HCT116 (cell line): ENCODE data around the gene CD300C. TPM values are rescaled to one million over a fixed set of nuclear protein-coding genes. Genes with fewer than 3 reads are reported as not detected.

Experiments used
- ATAC-seq: fragments of 200-7000 bp; cut with Tn5 transposase; 2 replicates; pipeline ENCODE4 v1.9.1; 2020; ENCODE audit warnings: mild to moderate bottlenecking, moderate library complexity
- BruUV-seq: library from RNA; stranded (reverse); fragments of 400-500 nt; replicated peaks from 2 replicates; lab custom pipeline; 2021; lab: Mats Ljungman, UMichigan
- CTCF ChIA-PET: fragments of 300-600 bp; sonication (Branson Sonifier 250); formaldehyde crosslinking; loops from one replicate; lab custom pipeline; 2021; ENCODE audit warnings: antibody characterized with exemption; lab: Charles Lee
- POLR2A ChIA-PET: fragments of 300-600, 350-600 bp; sonication (Branson Sonifier 250); formaldehyde crosslinking; loops from one replicate; lab custom pipeline; 2021; ENCODE audit warnings: antibody characterized with exemption; lab: Charles Lee
- RAD21 ChIA-PET, 2 experiments: fragments of 300-600 bp; sonication (Branson Sonifier 250); formaldehyde crosslinking; loops; one replicate each; lab custom pipeline; 2023; ENCODE audit warnings: low total read pairs in 2 of 2; ENCODE audit not compliant: uncharacterized antibody in 2 of 2, unreplicated experiment in 2 of 2, low non-redundant PET in 1 of 2; lab: Charles Lee
- DNase-seq: peaks from one replicate; pipeline ENCODE4 v3.0.0-alpha.2; 2010; ENCODE audit warnings: low read depth, low spot score
- H2AFZ ChIP-seq: fragments of 200-600 bp; shearing (Covaris generic), sonication (generic); 2 replicates; pipeline ENCODE4 v1.6.1; 2017; ENCODE audit warnings: low read depth, mixed run types, mixed read lengths, antibody characterized with exemption, low read length; ENCODE audit not compliant: poor library complexity, severe bottlenecking
- H3K27ac ChIP-seq: 2 replicates; pipeline ENCODE4 v1.5.1; 2012; ENCODE audit warnings: low read depth, low read length
- H3K27me3 ChIP-seq: fragments of 200-600 bp; sonication (generic); 2 replicates; pipeline ENCODE4 v1.6.1; 2016; ENCODE audit warnings: mixed run types, low read length, mixed read lengths; ENCODE audit not compliant: insufficient read depth
- H3K36me3 ChIP-seq, 2 experiments: fragments of 200-500 bp in 1 of 2; fragments of 200-600 bp in 1 of 2; sonication (Bioruptor generic) in 1 of 2; sonication (generic) in 1 of 2; 2 replicates each; pipeline versions ENCODE4 v1.5.1 to v1.6.1; 2014 to 2016; ENCODE audit warnings: low read length in 2 of 2, inconsistent platforms in 1 of 2, mixed read lengths in 1 of 2, mixed run types in 1 of 2; ENCODE audit not compliant: insufficient read depth in 2 of 2, control insufficient read depth in 1 of 2
- H3K4me1 ChIP-seq, 2 experiments: fragments of 200-600 bp in 1 of 2; sonication (generic) in 1 of 2; 2 replicates each; pipeline versions ENCODE4 v1.5.1 to v1.6.1; 2012 to 2017; ENCODE audit warnings: low read length in 2 of 2, inconsistent platforms in 1 of 2, mild to moderate bottlenecking in 1 of 2, mixed read lengths in 1 of 2, mixed run types in 1 of 2, moderate library complexity in 1 of 2; ENCODE audit not compliant: insufficient read depth in 2 of 2, control insufficient read depth in 1 of 2
- H3K4me2 ChIP-seq: fragments of 200-600 bp; sonication (generic); 2 replicates; pipeline ENCODE4 v1.6.1; 2017; ENCODE audit warnings: mixed run types, low read length, mixed read lengths
- H3K4me3 ChIP-seq, 2 experiments: fragments of 200-600 bp in 1 of 2; sonication (generic) in 1 of 2; replicated peaks in 1 of 2; 2 replicates each; pipeline ENCODE4 v1.5.1; 2011 to 2016; ENCODE audit warnings: low read length in 2 of 2, control low read depth in 1 of 2, low read depth in 1 of 2, mild to moderate bottlenecking in 1 of 2, mixed read lengths in 1 of 2, mixed run types in 1 of 2
- H3K79me2 ChIP-seq: fragments of 200-600 bp; sonication (generic); 2 replicates; pipeline ENCODE4 v1.6.1; 2017; ENCODE audit warnings: mild to moderate bottlenecking, mixed run types, low read length, moderate library complexity, mixed read lengths; ENCODE audit not compliant: insufficient read depth
- H3K9ac ChIP-seq: fragments of 200-600 bp; sonication (generic); 2 replicates; pipeline ENCODE4 v1.6.1; 2016; ENCODE audit warnings: low read length, mixed read lengths
- H3K9me2 ChIP-seq: fragments of 200-600 bp; sonication (generic), shearing (Covaris generic); 2 replicates; pipeline ENCODE4 v1.6.1; 2017; ENCODE audit warnings: mixed run types, mild to moderate bottlenecking, moderate library complexity; ENCODE audit not compliant: insufficient read depth
- H3K9me3 ChIP-seq, 2 experiments: fragments of 200-500 bp in 1 of 2; fragments of 200-600 bp in 1 of 2; sonication (Bioruptor generic) in 1 of 2; sonication (generic) in 1 of 2; 2 replicates each; pipeline ENCODE4 v1.6.1; 2014 to 2017; ENCODE audit warnings: low read length in 2 of 2, mixed read lengths in 2 of 2, inconsistent platforms in 1 of 2, low read depth in 1 of 2, mild to moderate bottlenecking in 1 of 2, mixed run types in 1 of 2, moderate library complexity in 1 of 2; ENCODE audit not compliant: control insufficient read depth in 1 of 2, insufficient read depth in 1 of 2
- H4K20me1 ChIP-seq: fragments of 200-600 bp; sonication (generic), shearing (Covaris generic); 2 replicates; pipeline ENCODE4 v1.6.1; 2017; ENCODE audit warnings: mixed run types, mild to moderate bottlenecking, moderate library complexity; ENCODE audit not compliant: insufficient read depth
- CEBPB ChIP-seq: IDR thresholded peaks from 2 replicates; pipeline ENCODE4 v1.6.1; 2012; ENCODE audit warnings: low read depth
- ELF1 ChIP-seq: IDR thresholded peaks from 2 replicates; pipeline ENCODE4 v1.6.1; 2012; ENCODE audit warnings: low read depth, borderline replicate concordance
- EZH2phosphoT487 ChIP-seq: fragments of 200-600 bp; IDR thresholded peaks from 2 replicates; pipeline ENCODE4 v1.6.1; 2018; ENCODE audit warnings: antibody characterized with exemption, borderline replicate concordance
- FOSL1 ChIP-seq: IDR thresholded peaks from 2 replicates; pipeline ENCODE4 v1.6.1; 2012; ENCODE audit warnings: low read depth
- POLR2A ChIP-seq: IDR thresholded peaks from 2 replicates; pipeline ENCODE4 v1.7.0; 2011; ENCODE audit warnings: borderline replicate concordance; ENCODE audit not compliant: insufficient read depth, insufficient read length; ENCODE audit errors: extremely low read depth
- RAD21 ChIP-seq: IDR thresholded peaks from 2 replicates; pipeline ENCODE4 v1.6.1; 2012; ENCODE audit warnings: low read depth, mild to moderate bottlenecking
- SIN3A ChIP-seq: IDR thresholded peaks from 2 replicates; pipeline ENCODE4 v1.6.1; 2012; ENCODE audit warnings: low read depth
- SP1 ChIP-seq: IDR thresholded peaks from 2 replicates; pipeline ENCODE4 v1.6.1; 2012; ENCODE audit warnings: low read depth
- SRF ChIP-seq: IDR thresholded peaks from 2 replicates; pipeline ENCODE4 v1.6.1; 2012; ENCODE audit warnings: low read depth
- TCF7L2 ChIP-seq: IDR thresholded peaks from 2 replicates; pipeline ENCODE4 v1.7.0; 2011; ENCODE audit warnings: borderline replicate concordance, inconsistent platforms; ENCODE audit not compliant: insufficient read depth, insufficient read length; ENCODE audit errors: extremely low read depth
- ZFX ChIP-seq: fragments of 450-650 bp; IDR thresholded peaks from 2 replicates; pipeline ENCODE4 v1.6.1; 2017
- ZNF274 ChIP-seq: fragments of 200-500 bp; sonication (Bioruptor generic); IDR thresholded peaks from 2 replicates; pipeline ENCODE4 v1.6.1; 2014; ENCODE audit warnings: mild to moderate bottlenecking, low read depth, low read length, inconsistent platforms
- intact Hi-C: fragments of 100-400 bp; cut with micrococcal nuclease; formaldehyde crosslinking; loops from 2 replicates; pipeline ENCODE4 v1.10.0; 2022
- total RNA-seq: library from RNA; stranded (reverse); gene quantifications from one replicate; pipeline ENCODE4 v1.2.1, GENCODE V29; 2021; ENCODE audit not compliant: unreplicated experiment
- TF ChIP-seq, protein P1 (sequence below), 3 experiments: fragments of 200-600 bp in 1 of 3; sonication (generic) in 1 of 3; IDR thresholded peaks in 2 of 3; conservative IDR thresholded peaks in 1 of 3; 2 replicates each; pipeline ENCODE4 v1.5.1; 2012 to 2017; ENCODE audit warnings: low read depth in 2 of 3, low read length in 2 of 3, antibody characterized with exemption in 1 of 3, borderline replicate concordance in 1 of 3, control low read depth in 1 of 3, mild to moderate bottlenecking in 1 of 3, mixed read lengths in 1 of 3, mixed run types in 1 of 3, moderate library complexity in 1 of 3; ENCODE audit not compliant: insufficient read depth in 1 of 3
- TF ChIP-seq, protein P2 (sequence below): IDR thresholded peaks from 2 replicates; pipeline ENCODE4 v1.6.1; 2012
- TF ChIP-seq, protein P3 (sequence below): IDR thresholded peaks from 2 replicates; pipeline ENCODE4 v1.6.1; 2011; ENCODE audit warnings: mild to moderate bottlenecking, low read length, moderate library complexity; ENCODE audit not compliant: insufficient replicate concordance; ENCODE audit errors: extremely low read depth
- TF ChIP-seq, protein P4 (sequence below): IDR thresholded peaks from 2 replicates; pipeline ENCODE4 v1.6.1; 2012

CD300C gene
- total RNA-seq, 1 experiment from 2014 or later = 0.15 TPM

DNA sequence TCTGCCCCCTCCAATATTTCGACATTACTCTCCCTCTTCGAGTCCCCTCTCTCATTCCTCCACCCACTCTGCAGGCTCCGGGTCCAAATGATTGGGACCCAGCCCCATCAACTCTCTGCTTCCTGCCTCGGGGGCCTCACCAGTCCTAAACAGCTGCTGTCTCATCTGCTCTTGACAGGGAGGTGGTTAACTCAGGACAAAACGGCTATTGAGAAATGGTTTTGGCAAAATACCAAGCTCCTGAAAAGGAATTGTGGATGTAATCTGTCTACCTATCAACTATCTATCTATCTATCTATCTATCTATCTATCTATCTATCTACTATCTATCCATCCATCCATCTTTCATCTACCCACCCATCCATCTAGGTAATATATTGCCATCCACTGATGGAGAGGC lies 19.2 kb upstream of the CD300C start:
- ATAC-seq = no peak
- Histone ChIP-seq H3K4me1 (peaks cover 14 to 22% of the 10 kb centered on the region in 2 experiments), H3K27ac (no peak overlapping the region), H3K9ac (no peak overlapping the region), H3K9me3 (no peaks in the 10 kb centered on the region), H3K36me3 (no peaks in the 10 kb centered on the region), H4K20me1 (no peaks in the 10 kb centered on the region), H3K4me2 (no peak overlapping the region), H3K79me2 (no peaks in the 10 kb centered on the region), H3K9me2 (no peaks in the 10 kb centered on the region), H3K27me3 (peaks cover 16% of the 10 kb centered on the region; the same call in 1 of the 2 replicates), H2AFZ (no peak overlapping the region), H3K4me3 (no peak overlapping the region)
- ChIA-PET RAD21 (no interaction called here), POLR2A (no interaction called here), CTCF (interaction anchor here (0.6 to 4.0 kb wide), 8 partner anchors 8 to 206 kb away, joined by 3 to 36 read pairs (median 9); partner anchors contain the start of gene RAB37)
- no peak for TF ChIP-seq CEBPB
- TF ChIP-seq ZNF274 = no peak
- TF ChIP-seq, protein P1, sequence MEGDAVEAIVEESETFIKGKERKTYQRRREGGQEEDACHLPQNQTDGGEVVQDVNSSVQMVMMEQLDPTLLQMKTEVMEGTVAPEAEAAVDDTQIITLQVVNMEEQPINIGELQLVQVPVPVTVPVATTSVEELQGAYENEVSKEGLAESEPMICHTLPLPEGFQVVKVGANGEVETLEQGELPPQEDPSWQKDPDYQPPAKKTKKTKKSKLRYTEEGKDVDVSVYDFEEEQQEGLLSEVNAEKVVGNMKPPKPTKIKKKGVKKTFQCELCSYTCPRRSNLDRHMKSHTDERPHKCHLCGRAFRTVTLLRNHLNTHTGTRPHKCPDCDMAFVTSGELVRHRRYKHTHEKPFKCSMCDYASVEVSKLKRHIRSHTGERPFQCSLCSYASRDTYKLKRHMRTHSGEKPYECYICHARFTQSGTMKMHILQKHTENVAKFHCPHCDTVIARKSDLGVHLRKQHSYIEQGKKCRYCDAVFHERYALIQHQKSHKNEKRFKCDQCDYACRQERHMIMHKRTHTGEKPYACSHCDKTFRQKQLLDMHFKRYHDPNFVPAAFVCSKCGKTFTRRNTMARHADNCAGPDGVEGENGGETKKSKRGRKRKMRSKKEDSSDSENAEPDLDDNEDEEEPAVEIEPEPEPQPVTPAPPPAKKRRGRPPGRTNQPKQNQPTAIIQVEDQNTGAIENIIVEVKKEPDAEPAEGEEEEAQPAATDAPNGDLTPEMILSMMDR (IDR thresholded peaks at IDR 0.05 in 2 of 3, conservative IDR thresholded peaks at IDR 0.05 in 1 of 3; ENCODE audit: borderline replicate concordance in 1 of 3, insufficient read depth in 1 of 3, low read depth in 2 of 3, low read length in 2 of 3) = no peak
- no peak for TF ChIP-seq SRF
- no peak for TF ChIP-seq POLR2A
- no peak for TF ChIP-seq SIN3A
- no peak for TF ChIP-seq TCF7L2
- TF ChIP-seq SP1 = no peak
- TF ChIP-seq, protein P2, sequence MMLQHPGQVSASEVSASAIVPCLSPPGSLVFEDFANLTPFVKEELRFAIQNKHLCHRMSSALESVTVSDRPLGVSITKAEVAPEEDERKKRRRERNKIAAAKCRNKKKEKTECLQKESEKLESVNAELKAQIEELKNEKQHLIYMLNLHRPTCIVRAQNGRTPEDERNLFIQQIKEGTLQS = no peak
- TF ChIP-seq ELF1 = no peak
- TF ChIP-seq, protein P3, sequence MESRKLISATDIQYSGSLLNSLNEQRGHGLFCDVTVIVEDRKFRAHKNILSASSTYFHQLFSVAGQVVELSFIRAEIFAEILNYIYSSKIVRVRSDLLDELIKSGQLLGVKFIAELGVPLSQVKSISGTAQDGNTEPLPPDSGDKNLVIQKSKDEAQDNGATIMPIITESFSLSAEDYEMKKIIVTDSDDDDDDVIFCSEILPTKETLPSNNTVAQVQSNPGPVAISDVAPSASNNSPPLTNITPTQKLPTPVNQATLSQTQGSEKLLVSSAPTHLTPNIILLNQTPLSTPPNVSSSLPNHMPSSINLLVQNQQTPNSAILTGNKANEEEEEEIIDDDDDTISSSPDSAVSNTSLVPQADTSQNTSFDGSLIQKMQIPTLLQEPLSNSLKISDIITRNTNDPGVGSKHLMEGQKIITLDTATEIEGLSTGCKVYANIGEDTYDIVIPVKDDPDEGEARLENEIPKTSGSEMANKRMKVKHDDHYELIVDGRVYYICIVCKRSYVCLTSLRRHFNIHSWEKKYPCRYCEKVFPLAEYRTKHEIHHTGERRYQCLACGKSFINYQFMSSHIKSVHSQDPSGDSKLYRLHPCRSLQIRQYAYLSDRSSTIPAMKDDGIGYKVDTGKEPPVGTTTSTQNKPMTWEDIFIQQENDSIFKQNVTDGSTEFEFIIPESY = no peak
- TF ChIP-seq RAD21 = no peak
- TF ChIP-seq ZFX = no peak
- TF ChIP-seq, protein P4, sequence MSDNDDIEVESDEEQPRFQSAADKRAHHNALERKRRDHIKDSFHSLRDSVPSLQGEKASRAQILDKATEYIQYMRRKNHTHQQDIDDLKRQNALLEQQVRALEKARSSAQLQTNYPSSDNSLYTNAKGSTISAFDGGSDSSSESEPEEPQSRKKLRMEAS = no peak
- no peak for TF ChIP-seq FOSL1
- TF ChIP-seq EZH2phosphoT487 = no peak
- no peak for DNase-seq
- no TSS peak for BruUV-seq
- intact Hi-C loops = no loop called here
